PC-9 (cell line): ENCODE data around the gene SBF2. TPM values are rescaled to one million over a fixed set of nuclear protein-coding genes. Genes with fewer than 3 reads are reported as not detected.
A peak's percentile ranks its signal among the peaks of the same experiment; 100 is the strongest.

ENCODE experiments used
- BruUV-seq: library from RNA; stranded (reverse); fragments of 400-500 nt; replicated peaks from 2 replicates; lab custom pipeline; 2021; lab: Mats Ljungman, UMichigan
- CTCF ChIA-PET: fragments of 300-600 bp; sonication (Branson Sonifier 250); formaldehyde crosslinking; loops from one replicate; lab custom pipeline; 2022; ENCODE audit warnings: antibody characterized with exemption; lab: Charles Lee
- POLR2A ChIA-PET: fragments of 300-600 bp; sonication (Branson Sonifier 250); formaldehyde crosslinking; loops from one replicate; lab custom pipeline; 2022; ENCODE audit warnings: antibody characterized with exemption; ENCODE audit not compliant: unreplicated experiment; lab: Charles Lee
- DNase-seq, 2 experiments: peaks; one replicate each; pipeline versions ENCODE4 v3.0.0 to v3.0.0-alpha.2; 2015 to 2022; ENCODE audit warnings: mixed read lengths in 1 of 2
- H2AFZ ChIP-seq: fragments of 200-600 bp; sonication (generic); 2 replicates; pipeline ENCODE4 v1.8.1; 2017; ENCODE audit warnings: antibody characterized with exemption
- H3F3A ChIP-seq: fragments of 200-600 bp; sonication (generic); 2 replicates; pipeline ENCODE4 v1.8.1; 2017; ENCODE audit warnings: antibody characterized with exemption, mild to moderate bottlenecking, low read depth; ENCODE audit not compliant: insufficient read depth
- H3K27ac ChIP-seq: fragments of 200-600 bp; sonication (generic); 2 replicates; pipeline ENCODE4 v1.6.1; 2016; ENCODE audit warnings: mixed run types
- H3K27me3 ChIP-seq: fragments of 200-600 bp; sonication (generic); 2 replicates; pipeline ENCODE4 v1.6.1; 2016; ENCODE audit warnings: low read depth, mixed run types; ENCODE audit not compliant: insufficient read depth
- H3K36me3 ChIP-seq: fragments of 200-600 bp; sonication (generic); 2 replicates; pipeline ENCODE4 v1.6.1; 2016; ENCODE audit warnings: low read depth, mixed run types
- H3K4me1 ChIP-seq: fragments of 200-600 bp; sonication (generic); replicated peaks from 2 replicates; pipeline ENCODE4 v1.6.1; 2016; ENCODE audit warnings: mixed run types; ENCODE audit not compliant: insufficient read depth
- H3K4me2 ChIP-seq: fragments of 200-600 bp; sonication (generic); 2 replicates; pipeline ENCODE4 v1.6.1; 2017; ENCODE audit warnings: mixed run types
- H3K4me3 ChIP-seq: fragments of 200-600 bp; sonication (generic); 2 replicates; pipeline ENCODE4 v1.6.1; 2016; ENCODE audit warnings: mixed run types
- H3K79me2 ChIP-seq: fragments of 200-600 bp; sonication (generic); 2 replicates; pipeline ENCODE4 v1.6.1; 2017; ENCODE audit warnings: low read depth, mixed run types
- H3K9me2 ChIP-seq: fragments of 200-600 bp; sonication (generic); 2 replicates; pipeline ENCODE4 v1.8.1; 2017; ENCODE audit warnings: mild to moderate bottlenecking; ENCODE audit not compliant: insufficient read depth
- H3K9me3 ChIP-seq: fragments of 200-600 bp; sonication (generic); 2 replicates; pipeline ENCODE4 v1.8.1; 2016; ENCODE audit warnings: low read depth; ENCODE audit not compliant: insufficient read depth
- H4K20me1 ChIP-seq: fragments of 200-600 bp; sonication (generic); 2 replicates; pipeline ENCODE4 v1.8.1; 2017; ENCODE audit not compliant: insufficient read depth
- CTCF ChIP-seq: fragments of 200-600 bp; sonication (generic); conservative IDR thresholded peaks from 2 replicates; pipeline ENCODE4 v1.6.1; 2017; ENCODE audit warnings: mixed run types, antibody characterized with exemption, mild to moderate bottlenecking, moderate library complexity
- EZH2 ChIP-seq: fragments of 200-600 bp; sonication (generic); IDR thresholded peaks from 2 replicates; pipeline ENCODE4 v1.8.0; 2017; ENCODE audit warnings: antibody characterized with exemption, low read depth
- intact Hi-C: fragments of 100-400 bp; cut with micrococcal nuclease; formaldehyde crosslinking; loops from one replicate; pipeline ENCODE4 v1.10.0; 2022; ENCODE audit not compliant: unreplicated experiment
- total RNA-seq: library from RNA; stranded (reverse); gene quantifications from 2 replicates; pipeline ENCODE4 v1.2.3, GENCODE V29; 2021

Gene SBF2
- total RNA-seq, 1 experiment from 2014 or later, result 18.6 TPM

- CTCF ChIA-PET, result interaction anchor here (0.6 to 0.9 kb wide), 3 partner anchors 70 to 97 kb away, joined by 3 to 14 read pairs (median 3); partner anchors contain the start of gene ADM
- BruUV-seq, result no TSS peak
- H2AFZ ChIP-seq, result no peak overlapping the region
- no peak overlapping the region for H3K4me3 ChIP-seq
- POLR2A ChIA-PET, result no interaction called here
- no peak overlapping the region for H3K27ac ChIP-seq
- no peak for DNase-seq
- no peaks in the 10 kb centered on the region for H3F3A ChIP-seq
- intact Hi-C loops, result loop anchor here (2.0 to 5.0 kb wide), 3 partner anchors 95 to 529 kb away; no protein-coding TSS in a partner anchor
- no peaks in the 10 kb centered on the region for H3K9me2 ChIP-seq
- no peaks in the 10 kb centered on the region for H3K27me3 ChIP-seq
- TF ChIP-seq CTCF (peak; percentile 75), EZH2 (no peak)
- H3K4me1 ChIP-seq, result 0 out of 2 replicates have a peak, but pooled peaks cover 3% of the 10 kb centered on the region
- 0 out of 2 replicates have a peak, but pooled peaks cover 7% of the 10 kb centered on the region for H3K9me3 ChIP-seq
- H4K20me1 ChIP-seq, result no peaks in the 10 kb centered on the region
- 0 out of 2 replicates have a peak overlapping the region, but pooled peaks have one; percentile 7 for H3K4me2 ChIP-seq
- H3K79me2 ChIP-seq, result no peaks in the 10 kb centered on the region; the same call in 1 of the 2 replicates
- H3K36me3 ChIP-seq, result no peaks in the 10 kb centered on the region
Observed at GRCh38 chr11:10208131-10208575, 85.9 kb downstream of the SBF2 start.

- Histone ChIP-seq H3K36me3 (no peaks in the 10 kb centered on the region), H2AFZ (no peak overlapping the region), H3K4me1 (0 out of 2 replicates have a peak, but pooled peaks cover 3% of the 10 kb centered on the region), H3K9me2 (no peaks in the 10 kb centered on the region), H3K79me2 (no peaks in the 10 kb centered on the region; the same call in 1 of the 2 replicates), H3F3A (no peaks in the 10 kb centered on the region), H3K4me2 (no peak overlapping the region), H3K4me3 (no peak overlapping the region), H3K9me3 (0 out of 2 replicates have a peak, but pooled peaks cover 7% of the 10 kb centered on the region), H3K27me3 (no peaks in the 10 kb centered on the region), H3K27ac (no peak overlapping the region), H4K20me1 (no peaks in the 10 kb centered on the region)
- CTCF ChIA-PET, result interaction anchor here (0.6 kb wide), 1 partner anchor 47 kb away, joined by 7 read pairs; no protein-coding TSS in a partner anchor
- POLR2A ChIA-PET, result no interaction called here
- TF ChIP-seq EZH2 (no peak), CTCF (no peak)
- BruUV-seq, result no TSS peak
- intact Hi-C loops, result loop anchor here (5.0 kb wide), 2 partner anchors 161 to 531 kb away; no protein-coding TSS in a partner anchor
- no peak for DNase-seq
Observed at GRCh38 chr11:10205928-10206327, 88.1 kb downstream of the SBF2 start.

GRCh38 chr11:10204021-10204420, 90.0 kb downstream of the SBF2 start:
- 0 out of 2 replicates have a peak, but pooled peaks cover 7% of the 10 kb centered on the region for H3K9me3 ChIP-seq
- no peaks in the 10 kb centered on the region for H3F3A ChIP-seq
- H3K4me3 ChIP-seq, result no peak overlapping the region
- H3K27ac ChIP-seq, result no peak overlapping the region
- ChIA-PET POLR2A (no interaction called here), CTCF (interaction anchor here (0.6 kb wide), 1 partner anchor 102 kb away, joined by 4 read pairs; no protein-coding TSS in a partner anchor)
- no peaks in the 10 kb centered on the region for H3K9me2 ChIP-seq
- no peak for DNase-seq
- no peaks in the 10 kb centered on the region for H4K20me1 ChIP-seq
- H2AFZ ChIP-seq, result no peak overlapping the region
- 0 out of 2 replicates have a peak, but pooled peaks cover 3% of the 10 kb centered on the region for H3K4me1 ChIP-seq
- H3K27me3 ChIP-seq, result no peaks in the 10 kb centered on the region
- intact Hi-C loops, result no loop called here
- no peaks in the 10 kb centered on the region; the same call in 1 of the 2 replicates for H3K79me2 ChIP-seq
- H3K36me3 ChIP-seq, result no peaks in the 10 kb centered on the region
- TF ChIP-seq CTCF (no peak), EZH2 (no peak)
- H3K4me2 ChIP-seq, result no peak overlapping the region
- BruUV-seq, result no TSS peak
